HG03469 (cell line): Measurements from ENCODE around the gene PAM.
"Not testable (repeated sequence)": the region's sequence is repeated elsewhere in the genome, so short reads cannot be mapped to it uniquely, and the experiment has no call there.

ENCODE experiments used
- ATAC-seq: cut with Tn5 transposase; IDR thresholded peaks from one replicate; pipeline ENCODE4 v1.9.1; 2021; ENCODE audit warnings: mild to moderate bottlenecking, moderate library complexity, moderate number of reproducible peaks; ENCODE audit not compliant: unreplicated experiment

PAM gene

DNA sequence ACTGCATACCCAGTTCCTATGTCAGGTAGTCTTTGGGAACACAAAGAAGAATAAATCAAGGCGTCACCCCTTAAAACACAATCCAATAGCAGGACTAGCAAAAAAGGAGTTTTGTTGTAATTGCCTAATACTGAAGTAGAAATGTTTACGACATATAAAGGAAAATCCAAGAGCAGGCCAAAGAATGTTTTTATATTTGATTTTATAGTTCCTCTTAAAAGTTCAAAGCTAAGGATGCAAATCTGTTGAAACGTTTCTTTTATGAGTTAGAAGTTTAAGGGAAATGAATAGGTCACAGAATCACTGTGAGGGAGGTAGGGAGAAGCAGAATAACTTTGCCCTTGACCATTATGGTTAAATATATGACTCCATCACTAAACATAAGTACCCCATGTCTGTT, 136.1 kb downstream of the PAM start:
- ATAC-seq: no peak

DNA sequence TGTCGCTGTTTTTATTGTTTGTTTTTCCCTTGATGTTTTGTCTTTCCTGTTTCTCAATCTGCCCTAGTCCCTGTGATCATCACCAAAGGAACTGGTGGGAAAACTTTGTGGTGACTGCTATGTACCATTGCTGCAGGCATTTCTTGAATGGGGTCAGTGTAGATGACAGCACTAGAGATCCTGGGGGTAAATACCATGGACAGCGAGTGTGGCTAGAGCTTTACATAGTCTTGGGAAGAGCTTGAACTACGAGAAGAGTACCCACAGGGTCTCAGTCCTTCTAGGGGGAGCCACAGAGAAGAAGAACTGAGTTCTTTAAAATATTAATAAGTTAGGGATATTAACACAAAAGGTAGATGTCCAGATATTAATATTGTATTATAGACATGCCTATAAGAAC, 138.8 kb downstream of the PAM start:
- ATAC-seq: no peak

DNA sequence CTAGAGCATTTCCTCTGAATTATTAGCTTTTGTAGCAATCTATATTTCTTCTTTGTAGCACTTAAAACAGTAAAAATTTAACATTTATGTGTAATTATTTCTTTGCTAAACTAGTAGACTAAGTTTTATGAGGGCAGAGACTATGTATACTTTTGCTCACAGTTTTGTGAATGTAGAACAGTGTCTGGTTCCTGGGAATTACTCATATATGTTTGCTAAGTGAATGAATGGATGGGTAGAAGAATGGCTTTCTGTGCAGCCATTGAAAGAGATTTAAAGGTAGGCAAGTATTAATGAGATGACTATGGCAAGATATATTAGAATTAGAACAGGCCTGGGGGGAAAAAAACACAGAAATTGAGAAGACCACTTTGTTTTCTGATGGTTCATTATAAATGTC, 140.1 kb downstream of the PAM start:
- ATAC-seq: no peak

DNA sequence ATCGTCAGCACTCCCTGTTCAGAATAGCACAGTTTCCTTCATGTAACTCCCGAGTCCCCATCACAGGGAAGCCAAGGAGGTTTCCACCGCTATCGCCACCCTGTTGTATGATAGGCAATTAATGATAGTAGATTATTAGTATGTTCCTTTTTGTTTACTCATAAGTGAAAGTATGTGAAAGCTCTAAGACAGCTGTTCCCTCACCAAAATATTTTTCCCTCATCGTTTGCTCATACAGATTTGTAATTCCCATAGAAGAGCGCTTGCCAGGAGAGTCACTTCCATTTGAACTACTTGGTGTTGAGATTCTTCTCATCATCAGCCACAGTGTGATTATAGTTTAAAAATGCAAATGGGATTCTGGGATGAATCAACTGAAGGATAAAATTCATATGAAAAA, 140.9 kb downstream of the PAM start:
- ATAC-seq: no peak

DNA sequence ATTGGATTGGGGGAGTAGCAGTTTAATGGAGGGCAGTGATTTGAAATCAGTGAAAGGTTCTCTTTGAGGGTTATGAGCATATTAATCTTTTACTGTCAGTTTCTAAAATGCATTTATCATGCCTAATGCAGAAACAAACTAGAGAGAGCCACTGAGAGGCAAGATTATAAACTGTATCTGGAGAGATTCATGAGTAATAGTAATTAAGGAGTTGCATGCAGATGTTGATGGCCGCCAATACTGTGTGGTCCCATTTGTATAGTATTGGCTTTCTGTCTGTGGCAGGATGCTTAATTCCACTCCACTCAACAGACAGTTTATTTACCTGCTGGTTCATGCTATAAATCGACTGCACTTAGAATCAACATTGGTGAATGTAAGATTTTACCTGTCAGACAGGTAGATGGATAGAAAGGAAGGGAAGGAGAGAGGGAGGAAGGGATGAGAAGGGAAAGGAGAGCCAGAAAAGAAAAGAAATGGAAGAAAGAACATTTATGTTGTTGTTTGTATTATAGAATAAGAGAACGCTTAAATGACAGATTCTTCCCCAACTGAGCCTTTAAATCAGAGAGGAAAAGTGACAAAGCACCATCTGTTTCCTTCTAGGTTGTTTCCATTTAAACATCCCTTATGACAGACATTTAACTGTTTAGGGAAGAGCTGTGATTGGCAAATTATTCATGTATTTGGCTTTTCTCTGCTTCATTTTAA, 146.5 kb downstream of the PAM start:
- no peak for ATAC-seq

DNA sequence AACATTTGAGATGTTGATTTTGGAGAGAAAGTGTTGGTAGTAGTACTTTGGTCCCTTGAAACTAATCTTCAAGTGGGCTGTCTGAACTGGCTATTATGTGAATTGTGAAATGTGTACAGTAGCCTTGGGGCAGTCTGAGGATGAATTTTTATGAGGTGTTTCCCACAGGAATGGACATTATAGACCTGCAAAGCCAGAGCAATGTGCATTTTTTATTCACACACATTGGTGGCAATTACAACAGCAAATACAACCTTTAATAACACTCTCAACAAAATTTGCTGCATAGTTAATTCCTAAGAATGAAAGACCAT, 147.0 kb downstream of the PAM start:
- ATAC-seq: no peak

DNA sequence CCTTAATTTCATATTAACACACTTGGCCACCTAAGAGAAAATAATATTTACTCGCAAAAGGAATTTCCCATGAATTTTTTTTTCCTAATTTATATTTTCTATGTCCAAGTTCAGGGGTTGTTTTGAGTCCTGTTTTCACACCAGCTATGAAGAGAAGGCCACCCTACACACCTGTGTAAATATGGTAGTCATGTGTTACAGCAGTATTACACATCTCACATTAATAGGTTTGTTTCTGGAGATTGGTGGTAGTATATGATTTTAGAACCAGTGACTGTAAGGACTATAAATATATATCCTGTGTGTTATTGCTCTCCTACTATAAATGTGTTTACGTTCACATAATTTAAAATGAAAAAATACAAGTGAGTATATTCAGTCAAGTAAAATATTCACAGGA, 147.5 kb downstream of the PAM start:
- no peak for ATAC-seq

DNA sequence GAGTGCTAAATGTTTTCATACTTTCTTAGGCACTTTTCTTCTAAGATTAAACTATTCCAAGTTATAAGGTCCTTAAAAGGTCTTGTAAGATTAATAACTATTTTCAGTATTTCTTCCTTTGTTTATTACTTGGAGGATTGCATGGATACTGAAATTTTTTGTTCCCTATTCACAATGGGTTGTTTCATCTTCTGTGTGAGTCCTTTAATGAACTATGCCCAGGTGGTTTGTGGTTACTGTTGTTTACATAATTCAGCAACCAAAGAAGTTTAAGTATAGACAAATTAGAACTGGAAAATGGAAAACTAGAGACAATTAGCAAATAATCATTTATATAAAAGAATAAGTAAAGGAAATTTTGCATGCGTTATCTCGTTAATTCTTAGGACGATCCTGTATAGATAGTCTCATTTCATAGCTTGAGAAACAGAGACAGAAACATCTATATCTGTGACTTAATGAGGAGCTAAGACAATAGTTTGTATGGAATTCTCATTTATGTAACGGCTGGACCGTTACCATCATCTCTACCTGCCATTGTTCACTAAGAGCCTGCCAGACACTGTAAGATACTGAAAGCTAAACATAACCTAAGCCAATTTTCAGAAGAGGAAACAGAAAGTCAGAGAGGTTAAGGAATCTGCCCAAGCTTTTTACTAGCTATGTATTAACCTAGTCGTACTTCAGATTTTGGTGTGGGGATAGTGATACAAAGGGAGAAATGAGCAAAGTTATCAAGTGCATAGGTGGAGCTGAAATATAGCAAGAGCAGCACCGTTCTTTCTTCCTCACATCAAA, 148.2 kb downstream of the PAM start:
- no peak for ATAC-seq

DNA sequence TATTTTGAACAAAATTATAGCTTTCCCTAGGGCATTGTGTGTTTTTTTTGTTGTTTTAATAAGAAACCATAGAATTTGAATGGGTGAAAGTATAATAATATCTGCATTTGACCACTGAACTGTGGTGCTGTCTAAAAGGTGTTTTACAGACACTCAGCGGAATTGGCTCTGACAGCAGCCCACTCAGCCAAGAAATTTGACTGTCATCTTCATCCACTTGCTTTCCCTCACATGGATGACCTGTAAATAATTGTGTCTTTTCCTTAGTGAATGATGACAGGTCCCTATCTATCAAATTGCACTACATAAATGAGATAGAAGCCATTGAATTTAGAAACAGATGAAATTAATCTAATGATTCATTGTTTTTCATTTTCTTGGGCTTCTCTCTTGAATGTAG, 150.0 kb downstream of the PAM start:
- no peak for ATAC-seq

DNA sequence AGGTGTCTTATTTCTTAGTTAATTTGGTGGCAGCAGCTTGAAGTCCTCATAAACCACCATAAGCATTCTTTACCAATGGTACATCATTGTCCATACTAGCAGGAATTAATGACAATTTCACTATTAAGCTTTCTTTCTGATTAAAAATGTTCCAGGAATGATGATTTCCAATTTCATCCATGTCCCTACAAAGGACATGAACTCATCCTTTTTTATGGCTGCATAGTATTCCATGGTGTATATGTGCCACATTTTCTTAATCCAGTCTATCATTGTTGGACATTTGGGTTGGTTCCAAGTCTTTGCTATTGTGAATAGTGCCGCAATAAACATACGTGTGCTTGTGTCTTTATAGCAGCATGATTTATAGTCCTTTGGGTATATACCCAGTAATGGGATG, 152.0 kb downstream of the PAM start:
- ATAC-seq: not testable (repeated sequence)

DNA sequence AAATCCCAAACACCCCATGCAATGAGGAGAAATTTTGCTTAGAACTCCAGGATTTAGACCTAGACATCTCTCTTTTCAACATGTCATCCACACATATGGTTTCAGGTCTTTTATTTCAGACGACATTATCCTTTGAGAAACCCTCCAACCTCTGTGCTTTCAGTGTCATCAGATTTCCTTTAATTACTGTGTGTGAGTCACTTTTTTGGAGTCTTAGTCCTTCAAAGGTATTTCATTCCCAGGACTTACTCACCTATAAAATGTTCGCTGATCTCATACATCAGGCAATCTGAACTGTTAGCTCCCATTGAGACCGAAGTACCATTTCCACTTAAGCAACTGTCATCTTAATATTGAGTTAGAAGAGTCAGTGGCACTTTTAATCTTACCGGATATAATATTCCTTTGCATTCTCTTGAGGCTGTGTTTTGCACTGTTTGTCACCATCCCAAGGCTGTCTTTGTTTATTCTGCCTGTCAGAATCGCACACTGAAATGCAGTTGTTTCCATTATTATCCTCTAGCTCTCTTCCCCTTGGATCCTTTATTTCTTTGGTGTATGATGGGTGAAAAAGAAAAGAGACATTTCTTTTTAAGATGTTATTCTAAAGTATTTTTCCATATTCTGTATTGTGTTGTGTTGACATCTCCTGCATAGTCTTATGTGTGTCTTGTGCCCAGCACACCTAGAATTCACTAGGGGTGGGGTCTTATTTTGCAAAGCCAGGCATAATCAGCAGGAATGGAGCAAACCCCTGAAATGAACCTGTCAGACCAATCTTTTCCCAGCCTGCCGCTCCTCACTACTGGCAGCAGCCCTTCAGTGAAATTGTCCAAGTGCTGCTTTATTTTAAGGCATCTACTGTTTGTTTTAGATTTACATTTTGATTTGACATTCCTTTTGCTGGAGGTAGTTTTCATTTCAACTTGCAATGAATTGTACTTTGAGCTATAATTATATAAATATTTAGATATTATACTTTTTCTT, 155.4 kb downstream of the PAM start:
- no peak for ATAC-seq

DNA sequence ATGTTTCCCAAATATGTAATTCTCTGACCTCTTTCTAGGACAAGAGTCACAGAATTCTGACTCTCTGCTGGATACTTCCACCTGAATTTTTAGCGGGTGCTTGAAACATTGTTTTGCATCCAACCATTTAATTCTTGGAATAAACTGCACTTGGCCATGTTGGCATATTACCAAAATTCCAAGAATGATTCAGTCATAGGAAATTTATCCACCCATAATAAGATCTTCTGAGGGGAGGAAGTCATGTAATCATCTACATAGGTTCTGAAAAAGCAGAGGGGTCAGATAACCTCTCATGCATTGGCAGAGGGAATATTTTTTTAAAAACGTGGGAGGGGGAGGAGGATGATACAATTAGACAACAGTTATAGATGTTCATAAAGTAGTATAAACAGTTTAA, 156.9 kb downstream of the PAM start:
- ATAC-seq: no peak

DNA sequence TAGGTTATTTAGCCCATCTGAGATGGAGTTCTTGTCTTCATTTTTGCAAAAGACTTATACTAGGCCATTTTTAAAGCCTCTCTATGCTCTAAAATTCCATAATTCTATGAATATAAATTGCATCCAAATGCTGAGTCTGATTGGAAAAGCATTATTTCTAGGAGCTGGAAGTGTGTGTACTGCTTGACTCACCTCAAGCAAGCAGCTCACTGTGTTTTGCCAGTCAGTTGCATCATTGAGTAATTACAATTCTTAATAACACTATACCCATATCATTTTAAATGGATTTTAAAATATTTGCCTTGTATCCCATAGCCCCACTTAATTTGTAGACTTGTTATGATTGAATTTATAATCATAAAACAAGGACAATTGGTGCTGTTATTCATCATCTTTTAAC, 161.0 kb downstream of the PAM start:
- ATAC-seq: no peak

DNA sequence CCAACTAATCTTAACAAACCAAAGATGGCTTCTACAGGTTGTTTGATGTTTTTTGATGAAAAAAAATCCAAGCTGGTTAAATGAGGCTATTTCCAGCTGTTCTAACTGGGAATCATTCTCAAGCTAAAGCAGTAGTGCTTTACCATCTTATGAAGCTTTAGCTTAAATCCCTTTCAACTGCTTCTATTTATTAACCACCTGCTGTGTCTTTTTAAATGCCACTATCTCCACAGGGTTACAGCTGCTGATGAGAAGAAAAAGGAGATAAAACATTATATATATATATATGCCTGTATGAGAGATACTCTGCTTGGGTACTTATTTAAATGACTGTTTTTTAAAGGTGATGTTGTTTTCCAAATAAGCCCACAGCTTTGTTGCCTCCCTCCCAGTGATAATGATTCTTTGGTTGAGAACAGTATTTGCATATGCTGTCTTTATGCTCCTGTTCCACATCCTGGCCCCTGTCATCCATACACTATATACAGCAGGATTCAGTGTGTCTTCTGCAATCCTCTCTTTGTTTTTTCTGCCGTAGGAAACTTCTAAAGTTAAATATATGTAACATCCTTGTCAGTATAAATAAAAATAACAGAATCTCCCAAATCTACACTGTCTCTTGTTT, 164.0 kb downstream of the PAM start:
- no peak for ATAC-seq

DNA sequence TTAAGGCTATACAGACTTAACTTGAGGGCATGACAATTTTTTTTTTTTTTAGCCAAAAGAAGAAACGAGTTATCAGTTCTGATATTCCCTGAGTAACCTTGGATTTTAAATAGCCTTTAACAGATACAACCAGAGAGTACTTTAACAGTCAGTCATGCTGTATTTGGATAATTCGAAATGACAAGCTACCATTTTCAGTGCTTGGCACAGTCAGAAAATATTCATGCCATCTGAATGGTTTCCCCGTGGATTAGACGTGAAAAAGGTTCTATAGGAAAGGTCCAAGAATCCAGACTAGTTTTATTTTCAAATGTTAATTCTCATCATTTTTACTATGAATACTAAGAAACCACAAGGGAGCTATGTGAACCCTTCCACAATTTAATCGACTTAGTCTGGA, 165.7 kb downstream of the PAM start:
- no peak for ATAC-seq

DNA sequence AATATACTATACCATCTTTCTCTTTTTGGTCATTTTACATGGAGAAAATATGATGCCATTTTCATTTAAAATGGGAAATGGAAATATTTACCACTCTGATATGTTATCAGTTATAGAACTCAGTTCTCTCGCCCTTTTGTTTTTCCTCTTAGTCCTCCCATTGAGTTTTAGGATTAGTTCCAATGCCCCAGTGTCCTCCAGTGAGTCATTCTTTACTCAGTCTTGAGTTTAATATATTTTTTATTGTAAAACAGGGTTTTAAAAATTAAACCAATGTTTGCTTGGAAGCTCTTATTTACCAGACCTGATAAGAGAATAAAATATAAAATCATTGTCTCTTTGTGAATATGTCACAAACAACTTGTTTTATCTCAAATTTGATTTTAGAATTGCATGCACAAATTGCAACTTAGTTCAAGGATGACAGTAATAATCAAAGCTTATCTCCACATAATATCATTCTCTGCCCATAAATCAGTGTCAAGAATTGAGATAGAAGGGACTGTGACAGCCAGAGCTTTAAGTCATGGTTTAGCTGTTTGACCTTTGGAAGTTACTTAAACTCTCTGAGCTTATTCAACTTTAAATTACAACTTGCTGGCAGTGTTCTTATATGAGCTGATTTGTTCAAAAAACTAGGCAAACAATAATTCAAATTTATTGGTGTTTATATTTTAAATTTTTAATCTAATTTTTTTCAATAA, 166.4 kb downstream of the PAM start:
- no peak for ATAC-seq

DNA sequence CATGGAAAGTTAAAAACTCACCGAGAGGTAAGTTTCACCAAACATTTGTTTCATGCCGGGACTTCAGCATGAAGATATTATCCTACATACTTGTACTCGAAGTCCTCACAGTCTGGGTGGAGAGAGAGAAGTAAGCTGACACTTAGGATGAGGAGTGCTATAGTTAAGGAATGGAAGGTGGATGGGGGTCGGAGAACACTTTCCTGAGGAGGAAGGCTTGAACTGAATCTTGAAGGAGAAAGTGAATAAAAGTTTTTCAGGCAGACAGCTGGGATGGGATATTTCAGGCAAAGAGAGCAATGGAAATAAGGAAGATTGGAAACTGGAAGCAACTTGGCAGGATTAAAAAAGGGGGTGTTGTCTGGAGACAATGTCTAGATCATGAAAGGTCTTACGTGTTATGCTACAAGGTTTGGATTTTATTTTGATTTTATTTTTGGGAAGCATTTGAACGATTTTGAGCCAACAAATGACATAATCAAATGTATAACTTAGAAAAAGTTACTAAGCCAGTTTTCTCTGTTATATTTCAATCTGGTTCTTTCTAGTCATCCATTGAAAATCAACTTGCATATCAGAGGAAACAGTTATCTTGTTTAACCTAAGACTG, 167.1 kb downstream of the PAM start:
- ATAC-seq: no peak

DNA sequence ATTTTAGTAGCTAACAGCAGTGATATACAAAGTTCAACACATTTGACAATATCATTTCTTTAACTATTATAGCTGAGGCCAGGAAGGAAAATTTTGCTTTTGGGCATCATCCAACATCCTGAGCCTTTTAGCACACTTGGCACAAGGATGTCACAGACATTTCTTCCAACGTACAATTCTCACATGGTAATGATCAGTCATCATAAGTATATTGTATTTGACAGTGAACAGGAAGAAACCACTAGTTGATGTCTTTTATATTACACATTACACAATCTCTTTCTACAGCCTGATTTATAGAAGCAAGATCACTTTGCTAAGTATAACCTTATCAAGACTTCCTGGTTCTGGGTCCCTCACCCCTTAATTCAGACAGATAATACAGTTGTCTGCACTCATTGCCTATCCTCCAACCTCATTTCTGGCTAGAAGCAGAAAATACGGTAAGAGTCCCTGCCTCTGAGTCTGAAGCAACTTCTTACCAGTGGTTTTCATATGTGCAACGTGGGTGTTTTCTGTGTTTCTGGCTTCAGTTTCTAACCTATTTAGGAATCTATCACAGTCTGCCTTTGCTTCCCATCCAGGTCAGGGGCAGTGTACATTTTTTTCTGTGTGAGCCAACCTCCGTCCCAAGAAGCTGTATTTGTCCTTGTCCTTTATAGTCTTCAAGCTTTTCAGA, 167.8 kb downstream of the PAM start:
- no peak for ATAC-seq

DNA sequence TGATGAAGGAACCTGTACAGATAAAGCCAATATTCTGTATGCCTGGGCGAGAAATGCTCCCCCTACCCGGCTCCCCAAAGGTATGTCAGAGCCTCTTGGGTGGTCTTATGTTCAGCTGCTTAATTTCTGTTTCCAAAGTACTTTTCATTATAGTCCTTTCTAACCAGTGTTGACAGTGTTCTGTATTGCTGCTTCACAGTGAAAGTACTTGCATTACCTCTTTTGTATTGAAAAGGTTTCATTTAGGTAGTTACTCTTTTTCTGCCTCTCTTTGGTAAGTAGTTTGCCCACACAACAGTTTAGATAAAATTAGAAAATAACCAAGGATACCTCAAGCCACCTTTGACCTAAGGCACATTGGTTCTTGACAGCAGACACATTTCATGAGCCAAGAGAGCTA, 169.9 kb downstream of the PAM start:
- ATAC-seq: no peak

DNA sequence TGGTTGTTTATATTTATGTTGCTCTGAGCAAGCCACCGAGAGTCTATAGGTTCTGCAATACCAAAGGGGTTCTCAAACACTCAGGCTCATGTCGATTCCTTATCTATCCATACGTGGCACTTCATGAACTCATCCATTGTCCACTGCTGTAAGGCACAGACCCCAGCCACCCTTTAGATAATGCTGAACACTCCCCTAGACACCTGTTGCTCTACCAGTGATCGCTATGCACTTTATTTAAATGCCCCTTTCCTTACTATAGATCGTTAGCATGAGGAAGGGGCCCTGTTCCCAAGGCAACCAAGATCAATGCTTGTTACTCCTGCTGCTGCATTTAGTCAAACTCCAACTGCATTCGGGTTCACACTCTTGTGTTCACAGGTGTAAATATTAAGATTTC, 171.9 kb downstream of the PAM start:
- ATAC-seq: no peak
